ENCODE measurements around the gene KRT4. TPM values are rescaled to one million over a fixed set of nuclear protein-coding genes. Genes with fewer than 3 reads are reported as not detected.

Gene KRT4
- polyA plus RNA-seq, 2 of the 4 experiments (the other 2 are of a cell fraction): 2.1 to 12.8 TPM

DNA sequence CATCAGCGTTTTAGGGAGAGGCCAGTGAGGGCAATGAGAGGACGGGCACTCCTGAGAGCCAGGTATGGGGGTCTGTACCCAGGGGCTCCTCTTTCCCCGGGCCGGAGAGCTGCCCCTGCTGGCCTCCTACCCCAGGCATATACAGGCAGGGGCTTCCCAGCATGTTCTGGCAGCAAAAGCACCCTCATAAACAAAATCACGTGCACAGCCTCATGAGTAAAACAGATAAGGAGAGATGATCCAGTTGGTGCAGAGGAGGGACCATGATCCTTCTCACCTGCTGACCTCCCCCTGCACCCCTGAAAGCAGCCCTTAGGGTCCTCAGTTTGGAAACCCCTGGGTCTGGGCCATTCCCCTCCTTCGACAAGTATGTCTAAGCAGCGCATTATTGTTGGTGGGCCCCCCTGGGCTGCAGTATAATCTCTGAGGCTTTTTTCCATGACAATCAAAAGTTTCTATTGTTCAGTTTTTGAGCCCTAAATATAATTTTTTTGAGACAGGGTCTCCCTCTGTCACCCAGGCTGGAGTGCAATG lies 5.0 kb upstream of the KRT4 start:
- Histone ChIP-seq H3K9me3 (no peaks in the 10 kb centered on the region), H3K4me3 (no peak overlapping the region), H3K4me1 (peaks cover 46% of the 10 kb centered on the region), H3K27ac (peak overlapping the region in 1 of 2 experiments; percentile 47; a peak in 3 of 6 replicates), H3K4me2 (no peak overlapping the region; the same call in 2 of the 3 replicates)
- CTCF ChIA-PET: interaction anchor here (1.6 to 2.2 kb wide), 2 partner anchors 11 to 20 kb away, joined by 4 to 5 read pairs; no protein-coding TSS in a partner anchor
- no peak for FAIRE-seq
- WGBS (ENCODE audit: missing lambda C conversion rate): 80% methylated on average over 7 of the region's 7 CpGs
- no peak for DNase-seq (ENCODE audit: low read depth in 1 of 2, low spot score in 1 of 2)
- no peak for ATAC-seq
- TF ChIP-seq, protein P1, sequence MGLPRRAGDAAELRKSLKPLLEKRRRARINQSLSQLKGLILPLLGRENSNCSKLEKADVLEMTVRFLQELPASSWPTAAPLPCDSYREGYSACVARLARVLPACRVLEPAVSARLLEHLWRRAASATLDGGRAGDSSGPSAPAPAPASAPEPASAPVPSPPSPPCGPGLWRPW (IDR thresholded peaks at IDR 0.05): no peak
- TF ChIP-seq, protein P2, sequence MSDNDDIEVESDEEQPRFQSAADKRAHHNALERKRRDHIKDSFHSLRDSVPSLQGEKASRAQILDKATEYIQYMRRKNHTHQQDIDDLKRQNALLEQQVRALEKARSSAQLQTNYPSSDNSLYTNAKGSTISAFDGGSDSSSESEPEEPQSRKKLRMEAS (IDR thresholded peaks at IDR 0.05): no peak
- TF ChIP-seq HOXB5 (CRISPR knock-in tag; IDR thresholded peaks at IDR 0.05) (no peak), HEYL (CRISPR knock-in tag; IDR thresholded peaks at IDR 0.05) (no peak), POLR2A (IDR thresholded peaks at IDR 0.05; ENCODE audit: low read length) (no peak)
- POLR2A ChIA-PET: no interaction called here

DNA sequence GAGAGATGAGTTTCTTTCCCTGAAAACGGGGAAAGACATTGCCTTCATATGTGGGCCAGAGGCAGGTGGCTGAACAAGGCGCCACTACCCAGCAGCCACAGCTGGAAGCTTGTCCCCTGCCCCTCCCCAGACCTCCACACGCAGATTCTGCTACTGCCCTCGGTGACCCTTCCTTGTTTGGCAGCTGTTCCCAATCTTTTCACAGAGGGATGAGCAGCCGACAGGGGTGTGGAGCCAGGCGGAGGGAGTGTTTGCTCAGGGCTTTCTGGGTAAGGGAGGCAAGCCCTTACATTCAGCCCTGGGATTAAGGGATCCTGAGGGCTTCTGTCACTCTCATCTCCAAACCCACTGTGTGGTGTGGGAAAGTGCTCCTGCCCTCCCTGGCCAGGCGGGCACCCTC lies 4.5 kb upstream of the KRT4 start:
- Histone ChIP-seq H3K4me1 (peaks cover 51% of the 10 kb centered on the region), H3K4me3 (no peak overlapping the region), H3K27ac (peak overlapping the region in 1 of 2 experiments; percentile 47; a peak in 3 of 6 replicates), H3K9me3 (no peaks in the 10 kb centered on the region), H3K4me2 (no peak overlapping the region; the same call in 2 of the 3 replicates)
- FAIRE-seq (no peak), DNase-seq (ENCODE audit: low read depth in 1 of 2, low spot score in 1 of 2) (no peak), ATAC-seq (no peak)
- ChIA-PET POLR2A (no interaction called here), CTCF (interaction anchor here (1.3 to 2.2 kb wide), 6 partner anchors 10 to 235 kb away, joined by 3 to 5 read pairs (median 4); no protein-coding TSS in a partner anchor)
- TF ChIP-seq HDAC2 (IDR thresholded peaks at IDR 0.05) (no peak), HOXA7 (CRISPR knock-in tag; IDR thresholded peaks at IDR 0.05) (no peak), CBX8 (IDR thresholded peaks at IDR 0.05) (no peak), GATA3 (IDR thresholded peaks at IDR 0.05; ENCODE audit: borderline replicate concordance) (no peak), ZSCAN20 (CRISPR knock-in tag; IDR thresholded peaks at IDR 0.05) (no peak), BHLHE40 (IDR thresholded peaks at IDR 0.05; ENCODE audit: low read depth, low read length) (no peak), TP53 (CRISPR knock-in tag; IDR thresholded peaks at IDR 0.05) (no peak), TFCP2L1 (CRISPR knock-in tag; IDR thresholded peaks at IDR 0.05) (no peak), JUNB (IDR thresholded peaks at IDR 0.05) (no peak), RNF2 (IDR thresholded peaks at IDR 0.05; ENCODE audit: borderline replicate concordance, low read depth) (no peak), ZNF302 (CRISPR knock-in tag; IDR thresholded peaks at IDR 0.05) (no peak), ZFP36 (IDR thresholded peaks at IDR 0.05; ENCODE audit: borderline replicate concordance, partially characterized antibody) (no peak), HOXB5 (CRISPR knock-in tag; IDR thresholded peaks at IDR 0.05) (no peak), RFX5 (IDR thresholded peaks at IDR 0.05) (no peak), KDM5A (IDR thresholded peaks at IDR 0.05) (no peak), MAFK (IDR thresholded peaks at IDR 0.05; ENCODE audit: partially characterized antibody) (no peak), CEBPB (IDR thresholded peaks at IDR 0.05) (no peak)
- TF ChIP-seq, protein P3, sequence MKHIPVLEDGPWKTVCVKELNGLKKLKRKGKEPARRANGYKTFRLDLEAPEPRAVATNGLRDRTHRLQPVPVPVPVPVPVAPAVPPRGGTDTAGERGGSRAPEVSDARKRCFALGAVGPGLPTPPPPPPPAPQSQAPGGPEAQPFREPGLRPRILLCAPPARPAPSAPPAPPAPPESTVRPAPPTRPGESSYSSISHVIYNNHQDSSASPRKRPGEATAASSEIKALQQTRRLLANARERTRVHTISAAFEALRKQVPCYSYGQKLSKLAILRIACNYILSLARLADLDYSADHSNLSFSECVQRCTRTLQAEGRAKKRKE (CRISPR knock-in tag; IDR thresholded peaks at IDR 0.05; ENCODE audit: low read depth): no peak
- TF ChIP-seq, protein P1 (IDR thresholded peaks at IDR 0.05): no peak
- 37% methylated on average over 7 of the region's 7 CpGs for whole genome bisulfite sequencing (ENCODE audit: missing lambda C conversion rate)

DNA sequence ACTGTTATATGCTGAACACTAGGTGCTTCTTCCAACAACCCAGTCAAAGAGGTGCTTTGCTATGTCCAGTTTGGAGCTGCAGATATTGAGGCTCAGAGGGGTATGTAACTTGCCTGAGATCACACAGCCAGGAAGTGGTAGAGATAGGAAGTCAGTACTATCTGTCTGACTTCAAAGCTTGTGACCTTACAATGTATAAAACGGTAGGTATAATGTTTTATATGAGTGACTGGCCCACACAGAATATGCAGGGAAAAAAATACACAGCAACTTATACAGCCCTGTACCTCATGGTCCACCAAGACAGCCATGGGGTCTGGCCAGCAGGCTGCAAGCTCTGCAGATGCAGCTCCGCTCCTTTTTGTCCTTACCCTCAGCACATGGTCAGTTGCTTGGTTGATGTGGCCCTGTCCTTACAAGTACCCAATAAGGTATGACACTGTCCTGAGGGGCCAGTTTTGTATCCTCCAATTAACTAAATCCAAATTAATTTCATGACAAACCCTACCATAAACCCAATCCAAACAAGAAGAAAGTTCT lies 3.9 kb upstream of the KRT4 start:
- Histone ChIP-seq H3K4me1 (peaks cover 46% of the 10 kb centered on the region), H3K27ac (no peak overlapping the region; a peak in 1 of 6 replicates), H3K9me3 (no peaks in the 10 kb centered on the region), H3K4me2 (no peak overlapping the region), H3K4me3 (no peak overlapping the region)
- FAIRE-seq: no peak
- no peak for DNase-seq (ENCODE audit: low read depth in 1 of 2, low spot score in 1 of 2)
- POLR2A ChIA-PET: interaction anchor here (0.5 kb wide), 1 partner anchor 485 kb away, joined by 3 read pairs; no protein-coding TSS in a partner anchor
- WGBS (ENCODE audit: missing lambda C conversion rate): 92% methylated on average over 2 of the region's 2 CpGs
- TF ChIP-seq PHF8 (IDR thresholded peaks at IDR 0.05; ENCODE audit: borderline replicate concordance, low read depth) (no peak), KDM1A (IDR thresholded peaks at IDR 0.05; ENCODE audit: low read depth) (no peak), KDM5A (IDR thresholded peaks at IDR 0.05) (no peak), ZFP36 (IDR thresholded peaks at IDR 0.05; ENCODE audit: borderline replicate concordance, partially characterized antibody) (no peak), MYC (IDR thresholded peaks at IDR 0.05; ENCODE audit: borderline replicate concordance, low read length) (no peak), HDAC2 (IDR thresholded peaks at IDR 0.05) (no peak), FOSB (CRISPR knock-in tag; IDR thresholded peaks at IDR 0.05) (no peak), CHD2 (IDR thresholded peaks at IDR 0.05; ENCODE audit: low read length, partially characterized antibody) (no peak), GATA3 (IDR thresholded peaks at IDR 0.05; ENCODE audit: borderline replicate concordance) (no peak), RAD21 (conservative IDR thresholded peaks at IDR 0.05 in 1 of 2, IDR thresholded peaks at IDR 0.05 in 1 of 2) (no peak), HEYL (CRISPR knock-in tag; IDR thresholded peaks at IDR 0.05) (no peak), CBX8 (IDR thresholded peaks at IDR 0.05) (no peak)
- TF ChIP-seq, protein P4, sequence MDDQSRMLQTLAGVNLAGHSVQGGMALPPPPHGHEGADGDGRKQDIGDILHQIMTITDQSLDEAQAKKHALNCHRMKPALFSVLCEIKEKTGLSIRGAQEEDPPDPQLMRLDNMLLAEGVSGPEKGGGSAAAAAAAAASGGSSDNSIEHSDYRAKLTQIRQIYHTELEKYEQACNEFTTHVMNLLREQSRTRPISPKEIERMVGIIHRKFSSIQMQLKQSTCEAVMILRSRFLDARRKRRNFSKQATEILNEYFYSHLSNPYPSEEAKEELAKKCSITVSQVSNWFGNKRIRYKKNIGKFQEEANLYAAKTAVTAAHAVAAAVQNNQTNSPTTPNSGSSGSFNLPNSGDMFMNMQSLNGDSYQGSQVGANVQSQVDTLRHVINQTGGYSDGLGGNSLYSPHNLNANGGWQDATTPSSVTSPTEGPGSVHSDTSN (IDR thresholded peaks at IDR 0.05): no peak
- TF ChIP-seq, protein P5, sequence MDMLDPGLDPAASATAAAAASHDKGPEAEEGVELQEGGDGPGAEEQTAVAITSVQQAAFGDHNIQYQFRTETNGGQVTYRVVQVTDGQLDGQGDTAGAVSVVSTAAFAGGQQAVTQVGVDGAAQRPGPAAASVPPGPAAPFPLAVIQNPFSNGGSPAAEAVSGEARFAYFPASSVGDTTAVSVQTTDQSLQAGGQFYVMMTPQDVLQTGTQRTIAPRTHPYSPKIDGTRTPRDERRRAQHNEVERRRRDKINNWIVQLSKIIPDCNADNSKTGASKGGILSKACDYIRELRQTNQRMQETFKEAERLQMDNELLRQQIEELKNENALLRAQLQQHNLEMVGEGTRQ (IDR thresholded peaks at IDR 0.05): no peak
- CTCF ChIA-PET: interaction anchor here (0.7 to 2.2 kb wide), 8 partner anchors 9 to 234 kb away, joined by 3 to 5 read pairs (median 4); no protein-coding TSS in a partner anchor
- no peak for ATAC-seq

All from A549 (cell line).